A673 (cell line): ENCODE data around the gene MALAT1. TPM values are rescaled to one million over a fixed set of nuclear protein-coding genes. Genes with fewer than 3 reads are reported as not detected.

ENCODE experiments used
- BruUV-seq: library from RNA; stranded (reverse); fragments of 400-500 nt; replicated peaks from 2 replicates; lab custom pipeline; 2021; lab: Mats Ljungman, UMichigan
- CTCF ChIA-PET: fragments of 300-600 bp; sonication (Branson Sonifier 250); formaldehyde crosslinking; loops from one replicate; lab custom pipeline; 2022; ENCODE audit warnings: antibody characterized with exemption; lab: Charles Lee
- POLR2A ChIA-PET: fragments of 300-600 bp; sonication (Branson Sonifier 250); formaldehyde crosslinking; loops from one replicate; lab custom pipeline; 2022; ENCODE audit warnings: antibody characterized with exemption; ENCODE audit not compliant: low non-redundant PET; lab: Charles Lee
- DNase-seq: peaks from one replicate; pipeline ENCODE4 v3.0.0-alpha.2; 2015; ENCODE audit warnings: low spot score
- H3K27ac ChIP-seq: fragments of 200-600 bp; sonication (generic); 2 replicates; pipeline ENCODE4 v1.5.1; 2016; ENCODE audit warnings: mixed run types, low read depth, mild to moderate bottlenecking, mixed read lengths, antibody characterized with exemption, low read length; ENCODE audit not compliant: poor library complexity, severe bottlenecking
- H3K27me3 ChIP-seq: fragments of 200-600 bp; sonication (generic); replicated peaks from 2 replicates; pipeline ENCODE4 v1.6.1; 2017; ENCODE audit warnings: mixed run types, low read depth, mild to moderate bottlenecking, mixed read lengths, antibody characterized with exemption, low read length; ENCODE audit not compliant: insufficient read depth, poor library complexity
- H3K36me3 ChIP-seq: fragments of 200-600 bp; sonication (generic); 2 replicates; pipeline ENCODE4 v1.6.1; 2016; ENCODE audit warnings: mixed run types, mild to moderate bottlenecking, mixed read lengths, antibody characterized with exemption, low read length; ENCODE audit not compliant: insufficient read depth, poor library complexity, severe bottlenecking
- H3K4me1 ChIP-seq: fragments of 200-600 bp; sonication (generic); 2 replicates; pipeline ENCODE4 v1.6.1; 2017; ENCODE audit warnings: mixed run types, mild to moderate bottlenecking, mixed read lengths, antibody characterized with exemption, low read length; ENCODE audit not compliant: insufficient read depth, poor library complexity, severe bottlenecking
- H3K4me3 ChIP-seq: fragments of 200-600 bp; sonication (generic); 2 replicates; pipeline ENCODE4 v1.5.1; 2016; ENCODE audit warnings: low read depth, mixed run types, mild to moderate bottlenecking, mixed read lengths, low read length; ENCODE audit not compliant: poor library complexity, severe bottlenecking
- H3K9me3 ChIP-seq: fragments of 200-600 bp; sonication (generic); 2 replicates; pipeline ENCODE4 v1.6.1; 2016; ENCODE audit warnings: mixed run types, low read depth, mild to moderate bottlenecking, mixed read lengths, antibody characterized with exemption, low read length; ENCODE audit not compliant: poor library complexity, severe bottlenecking
- CTCF ChIP-seq: fragments of 300-800, 200-600 bp; sonication (generic); conservative IDR thresholded peaks from 2 replicates; pipeline ENCODE4 v1.5.1; 2017; ENCODE audit warnings: low read depth, mild to moderate bottlenecking, antibody characterized with exemption, low read length, moderate library complexity, mixed read lengths
- EZH2 ChIP-seq: fragments of 200-600 bp; sonication (generic); IDR thresholded peaks from 2 replicates; pipeline ENCODE4 v1.6.1; 2017; ENCODE audit warnings: borderline replicate concordance, low read depth, mild to moderate bottlenecking, mixed read lengths, antibody characterized with exemption, low read length; ENCODE audit not compliant: poor library complexity, severe bottlenecking
- intact Hi-C: fragments of 100-400 bp; cut with micrococcal nuclease; formaldehyde crosslinking; loops from one replicate; pipeline ENCODE4 v1.10.0; 2022; ENCODE audit not compliant: unreplicated experiment
- total RNA-seq: library from RNA; stranded (reverse); gene quantifications from 2 replicates; pipeline ENCODE4 v1.2.3, GENCODE V29; 2021

MALAT1 gene
- total RNA-seq, 1 experiment from 2014 or later: 4,586 TPM

GRCh38 chr11:65525546-65526480 lies 27.0 kb downstream of the MALAT1 start:
- no peaks in the 10 kb centered on the region for H3K27me3 ChIP-seq
- peaks cover 14% of the 10 kb centered on the region for H3K4me1 ChIP-seq
- BruUV-seq: TSS peak; percentile 32
- ChIA-PET CTCF (interaction anchor here (0.6 to 1.0 kb wide), 4 partner anchors 14 to 751 kb away, joined by 3 to 4 read pairs (median 4); no protein-coding TSS in a partner anchor), POLR2A (interaction anchor here (0.6 kb wide), 1 partner anchor 47 kb away, joined by 3 read pairs; no protein-coding TSS in a partner anchor)
- H3K9me3 ChIP-seq: no peaks in the 10 kb centered on the region
- peak overlapping the region; percentile 91 for H3K27ac ChIP-seq
- H3K36me3 ChIP-seq: peaks cover 23% of the 10 kb centered on the region
- TF ChIP-seq EZH2 (no peak), CTCF (no peak)
- no peak for DNase-seq
- H3K4me3 ChIP-seq: peak overlapping the region; percentile 91
- intact Hi-C loops: no loop called here

- Histone ChIP-seq H3K4me1 (peaks cover 14% of the 10 kb centered on the region), H3K27ac (no peak overlapping the region), H3K4me3 (no peak overlapping the region), H3K9me3 (no peaks in the 10 kb centered on the region), H3K27me3 (no peaks in the 10 kb centered on the region), H3K36me3 (peaks cover 32% of the 10 kb centered on the region)
- ChIA-PET POLR2A (no interaction called here), CTCF (no interaction called here)
- TF ChIP-seq CTCF (no peak), EZH2 (no peak)
- BruUV-seq: no TSS peak
- intact Hi-C loops: no loop called here
- no peak for DNase-seq
Measured at GRCh38 chr11:65526744-65527143, 27.9 kb downstream of the MALAT1 start.

GRCh38 chr11:65528819-65529350 lies 30.0 kb downstream of the MALAT1 start:
- TF ChIP-seq CTCF (no peak), EZH2 (no peak)
- Histone ChIP-seq H3K27me3 (no peaks in the 10 kb centered on the region), H3K9me3 (no peaks in the 10 kb centered on the region), H3K36me3 (peaks cover 42% of the 10 kb centered on the region), H3K4me1 (peaks cover 14% of the 10 kb centered on the region), H3K27ac (no peak overlapping the region), H3K4me3 (no peak overlapping the region)
- BruUV-seq: no TSS peak
- CTCF ChIA-PET: no interaction called here
- POLR2A ChIA-PET: no interaction called here
- DNase-seq: no peak
- intact Hi-C loops: no loop called here
